Testis (tissue), 3 donors: ENCODE results near the gene GLT1D1. TPM values are rescaled to one million over a fixed set of nuclear protein-coding genes. Genes with fewer than 3 reads are reported as not detected.
"Not testable (repeated sequence)": the region's sequence is repeated elsewhere in the genome, so short reads cannot be mapped to it uniquely, and the experiment has no call there.

Experiments used
- DNase-seq: peaks from one replicate; pipeline ENCODE4 v3.0.0-alpha.2; 2019
- H3K27ac ChIP-seq, 2 donors: fragments of 200-600 bp; sonication (generic); one replicate each; pipeline ENCODE4 v1.5.1; 2019
- H3K27me3 ChIP-seq: fragments of 200-600 bp; sonication (generic); one replicate; pipeline ENCODE4 v1.5.1; 2019
- H3K36me3 ChIP-seq: fragments of 200-600 bp; sonication (generic); one replicate; pipeline ENCODE4 v1.5.1; 2017; ENCODE audit warnings: low read depth; ENCODE audit errors: missing control alignments
- H3K4me1 ChIP-seq: fragments of 200-600 bp; sonication (generic); one replicate; pipeline ENCODE4 v1.5.1; 2019
- H3K4me3 ChIP-seq, 2 donors: fragments of 200-600 bp; sonication (generic); one replicate each; pipeline ENCODE4 v1.5.1; 2017 to 2019
- H3K9me3 ChIP-seq: fragments of 200-600 bp; sonication (generic); one replicate; pipeline ENCODE4 v1.5.1; 2017
- CTCF ChIP-seq, 3 experiments: fragments of 450-650 bp in 2 of 3; fragments of 200-600 bp in 1 of 3; sonication (generic) in 1 of 3; IDR thresholded peaks; one replicate each; pipeline ENCODE4 v1.5.1; 2016 to 2019; ENCODE audit warnings: antibody characterized with exemption in 3 of 3, mild to moderate bottlenecking in 2 of 3, moderate library complexity in 1 of 3
- POLR2A ChIP-seq: fragments of 450-650 bp; IDR thresholded peaks from one replicate; pipeline ENCODE4 v1.6.1; 2017; ENCODE audit warnings: antibody characterized with exemption, mild to moderate bottlenecking, moderate library complexity
- WGBS, 2 donors: methylation state at CpG; one replicate each; pipeline ENCODE4 v1.1.5; 2018; 5-methylcytosine and 5-hydroxymethylcytosine counted together
- intact Hi-C: fragments of 100-400 bp; cut with DNase I; formaldehyde crosslinking; loops from one replicate; pipeline ENCODE4 v1.15.1; 2023; ENCODE audit warnings: low total_unique reads
- polyA plus RNA-seq: library from polyadenylated mRNA; stranded (reverse); fragments of 350-450 nt; fragmentation: Illumina TruSeq; extraction: RNeasy Lipid Tissue Mini Kit (QIAGEN cat#74804); gene quantifications from one replicate; pipeline ENCODE4 v1.2.3, GENCODE V29; 2014; ENCODE audit warnings: low read depth, low replicate concordance; ENCODE audit not compliant: insufficient read depth
- total RNA-seq, 2 donors: library from RNA; depleted of rRNA; stranded (reverse); fragments of >200 nt; gene quantifications; one replicate each; pipeline ENCODE4 v1.2.3, GENCODE V29; 2016

Gene GLT1D1
- total and polyA plus RNA-seq, 3 donors from 2014 or later, result 10.0 to 42.3 (median 18.0) TPM

DNA sequence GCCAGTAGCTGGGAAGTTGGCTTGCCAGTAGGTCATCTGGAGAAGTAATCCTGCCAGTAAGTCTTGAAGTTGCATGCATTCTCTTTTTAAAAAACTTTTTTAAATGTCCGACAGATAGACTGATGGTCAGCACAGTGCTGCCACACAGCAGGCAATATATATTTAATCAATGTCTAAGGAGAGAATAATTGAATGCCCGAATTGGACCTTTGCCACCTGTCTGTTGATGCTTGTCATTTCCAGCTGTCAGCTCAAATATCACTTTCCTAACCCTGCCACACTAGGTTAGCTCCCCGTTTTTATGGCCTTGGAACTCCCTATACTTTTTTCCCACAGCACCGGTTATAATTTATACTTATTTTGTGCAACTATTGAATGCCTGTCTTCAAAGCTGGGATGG is 27.4 kb upstream of the GLT1D1 start:
- 71 to 83% methylated on average over 4 of the region's 4 CpGs for WGBS, 2 donors
- intact Hi-C loops, result no loop called here
- DNase-seq, result no peak
- H3K36me3 ChIP-seq, result no peaks in the 10 kb centered on the region
- peaks cover 18% of the 10 kb centered on the region for H3K4me1 ChIP-seq
- H3K27ac ChIP-seq, result no peak overlapping the region
- H3K4me3 ChIP-seq, result no peak overlapping the region
- H3K9me3 ChIP-seq, result no peaks in the 10 kb centered on the region
- TF ChIP-seq CTCF (IDR thresholded peaks at IDR 0.05), result no peak
- TF ChIP-seq POLR2A, result no peak
- no peaks in the 10 kb centered on the region for H3K27me3 ChIP-seq

GRCh38 chr12:128827724-128828123 is 25.6 kb upstream of the GLT1D1 start:
- WGBS, 2 donors, result 93 to 100% methylated on average over 2 of the region's 2 CpGs
- Histone ChIP-seq H3K27me3 (no peaks in the 10 kb centered on the region), H3K36me3 (no peaks in the 10 kb centered on the region), H3K4me1 (peaks cover 9% of the 10 kb centered on the region), H3K4me3 (no peak overlapping the region), H3K27ac (no peak overlapping the region), H3K9me3 (no peaks in the 10 kb centered on the region)
- intact Hi-C loops, result no loop called here
- DNase-seq, result no peak
- no peak for TF ChIP-seq POLR2A
- TF ChIP-seq CTCF (IDR thresholded peaks at IDR 0.05), result no peak

GRCh38 chr12:128829861-128830504 is 23.3 kb upstream of the GLT1D1 start:
- DNase-seq, result no peak
- H3K4me3 ChIP-seq, result no peak overlapping the region
- intact Hi-C loops, result no loop called here
- H3K36me3 ChIP-seq, result no peaks in the 10 kb centered on the region
- WGBS, 2 donors, result 87% methylated on average over 8 of the region's 8 CpGs
- TF ChIP-seq CTCF (IDR thresholded peaks at IDR 0.05) (no peak), POLR2A (no peak)
- no peaks in the 10 kb centered on the region for H3K27me3 ChIP-seq
- H3K27ac ChIP-seq, result no peak overlapping the region
- peaks cover under 1% of the 10 kb centered on the region for H3K4me1 ChIP-seq
- H3K9me3 ChIP-seq, result no peaks in the 10 kb centered on the region

DNA sequence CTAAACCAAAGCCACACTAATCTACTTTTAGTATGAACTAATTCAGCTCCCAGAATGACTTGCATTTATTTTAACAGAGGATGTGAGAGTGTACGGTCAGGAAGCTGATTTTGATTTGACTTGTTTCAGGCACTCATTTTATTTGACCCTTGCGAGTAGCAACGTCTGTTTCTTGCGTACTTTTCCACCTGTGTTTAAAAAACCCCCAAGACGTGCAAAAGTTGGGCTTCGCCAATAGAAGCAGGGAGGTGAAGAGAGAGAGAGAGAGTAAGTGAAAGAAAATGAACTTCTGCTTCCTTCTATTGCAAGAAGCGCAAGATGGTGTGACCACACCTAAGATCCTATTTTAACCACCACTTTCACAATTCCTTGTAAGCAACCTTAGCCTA is 22.8 kb upstream of the GLT1D1 start:
- H3K4me1 ChIP-seq, result no peaks in the 10 kb centered on the region
- DNase-seq, result no peak
- no peaks in the 10 kb centered on the region for H3K27me3 ChIP-seq
- intact Hi-C loops, result no loop called here
- H3K36me3 ChIP-seq, result no peaks in the 10 kb centered on the region
- no peak overlapping the region for H3K27ac ChIP-seq
- H3K4me3 ChIP-seq, result no peak overlapping the region
- TF ChIP-seq CTCF (IDR thresholded peaks at IDR 0.05), result no peak
- no peak for TF ChIP-seq POLR2A
- 84 to 85% methylated on average over 7 of the region's 7 CpGs for WGBS, 2 donors
- H3K9me3 ChIP-seq, result no peaks in the 10 kb centered on the region

GRCh38 chr12:128833418-128833817 is 19.9 kb upstream of the GLT1D1 start:
- H3K4me1 ChIP-seq, result no peaks in the 10 kb centered on the region
- DNase-seq, result no peak
- H3K36me3 ChIP-seq, result no peaks in the 10 kb centered on the region
- H3K27me3 ChIP-seq, result no peaks in the 10 kb centered on the region
- no peaks in the 10 kb centered on the region for H3K9me3 ChIP-seq
- intact Hi-C loops, result no loop called here
- no peak for TF ChIP-seq CTCF (IDR thresholded peaks at IDR 0.05)
- no peak for TF ChIP-seq POLR2A
- WGBS, 2 donors, result 86 to 98% methylated on average over 10 of the region's 10 CpGs
- H3K4me3 ChIP-seq, result no peak overlapping the region
- H3K27ac ChIP-seq, result no peak overlapping the region

- H3K27me3 ChIP-seq, DNase-seq, H3K4me3 ChIP-seq, H3K27ac ChIP-seq, H3K9me3 ChIP-seq, H3K36me3 ChIP-seq, intact Hi-C loops, H3K4me1 ChIP-seq: not testable (repeated sequence)
- WGBS, 2 donors, result 74 to 83% methylated on average over 11 to 12 of the region's 12 CpGs
Measured at GRCh38 chr12:128839885-128840284, 13.4 kb upstream of the GLT1D1 start.
